ENCODE measurements around the gene DLGAP4.
A peak's percentile ranks its signal among the peaks of the same experiment; 100 is the strongest.

DLGAP4 gene

DNA sequence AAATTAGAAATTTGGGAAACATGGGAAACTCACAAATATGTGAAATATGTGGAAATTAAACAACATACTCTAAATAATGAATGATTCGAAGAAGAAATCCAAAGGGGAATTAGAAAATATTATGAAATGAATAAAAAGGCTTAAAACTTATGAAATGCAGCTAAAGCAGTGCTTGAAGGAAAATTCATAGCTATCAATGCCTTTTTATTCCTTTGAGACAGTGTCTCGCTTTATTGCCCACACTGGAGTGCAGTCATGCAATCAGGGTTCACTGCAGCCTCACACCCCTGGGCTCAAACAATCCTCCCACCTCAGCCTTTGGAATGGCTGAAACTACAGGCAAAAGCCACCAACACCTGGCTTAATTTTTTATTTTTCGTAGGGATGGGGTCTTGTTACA, 259.4 kb downstream of the DLGAP4 start:
- no peak for DNase-seq (ENCODE audit: low read depth in 2 of 2)

GRCh38 chr20:36569847-36570429, 263.8 kb downstream of the DLGAP4 start:
- DNase-seq (ENCODE audit: low read depth in 2 of 2): no peak

GRCh38 chr20:36571564-36572504, 265.7 kb downstream of the DLGAP4 start:
- no peak for DNase-seq (ENCODE audit: low read depth in 2 of 2)

DNA sequence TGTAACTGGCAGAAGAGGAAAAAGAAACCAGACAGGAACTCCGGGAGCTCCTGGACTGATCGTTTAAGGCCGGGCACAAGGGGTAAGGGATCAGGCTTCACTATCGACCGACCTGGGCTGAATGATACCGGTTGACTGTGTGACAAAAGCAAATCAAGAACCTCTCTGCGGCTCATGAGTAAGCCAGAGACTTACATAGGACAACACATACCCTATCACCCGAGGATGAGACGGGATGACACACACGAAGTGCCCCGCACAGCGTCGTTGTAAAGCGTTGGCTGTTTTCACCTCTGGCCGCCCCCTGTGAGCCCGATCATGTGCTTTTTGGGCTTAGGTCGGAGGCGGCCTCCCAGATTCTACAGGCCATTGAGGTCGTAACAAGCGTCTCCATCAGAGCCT, 266.6 kb downstream of the DLGAP4 start:
- peak; percentile 46 to 52 for DNase-seq (ENCODE audit: low read depth in 2 of 2)

DNA sequence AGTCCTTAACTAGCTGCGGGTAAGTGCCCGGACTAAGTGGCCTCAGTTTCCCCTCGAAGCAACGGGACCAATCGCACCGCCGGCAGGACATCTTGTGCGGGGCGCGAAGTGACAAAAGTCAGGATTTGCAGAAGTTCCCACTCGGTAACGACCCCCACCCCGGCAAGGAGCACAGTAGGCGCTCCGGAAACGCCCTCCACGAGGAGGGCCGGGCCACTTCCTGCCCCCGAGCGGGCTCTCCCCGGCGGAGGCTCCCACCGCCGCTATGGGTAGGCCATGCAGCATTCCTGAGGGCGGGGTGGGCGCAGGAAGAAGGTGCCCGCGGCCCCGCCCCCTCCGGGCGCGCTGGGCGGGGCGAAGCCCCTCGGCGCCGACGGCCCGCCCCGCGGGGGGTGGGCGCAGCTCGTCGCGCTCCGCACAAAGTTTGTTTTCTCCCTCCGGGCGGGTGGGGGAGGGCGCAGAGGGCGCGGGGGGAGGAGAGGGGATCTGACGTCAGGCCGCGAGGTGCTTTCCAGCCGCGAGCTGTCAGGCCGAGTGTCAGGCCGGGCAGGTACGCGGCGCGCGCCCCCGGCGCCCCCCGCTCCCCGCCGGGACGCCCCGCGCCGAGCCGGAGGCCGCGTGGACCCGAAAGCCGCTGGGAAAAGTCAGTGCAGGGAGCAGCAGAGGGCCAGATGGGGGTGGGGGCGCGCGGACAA, 267.1 kb downstream of the DLGAP4 start, which contains the start of gene TGIF2:
TSS of gene TGIF2 (plus strand) at position 495 of the 695 bp plus-strand sequence. CDS start 5,178 bp downstream, outside the sequence.
- peak; percentile 79 to 82 for DNase-seq (ENCODE audit: low read depth in 2 of 2)

- peak in 1 of 2 donors; percentile 18 for DNase-seq (ENCODE audit: low read depth in 2 of 2)
Measured at GRCh38 chr20:36573798-36574365, 267.7 kb downstream of the DLGAP4 start.

DNA sequence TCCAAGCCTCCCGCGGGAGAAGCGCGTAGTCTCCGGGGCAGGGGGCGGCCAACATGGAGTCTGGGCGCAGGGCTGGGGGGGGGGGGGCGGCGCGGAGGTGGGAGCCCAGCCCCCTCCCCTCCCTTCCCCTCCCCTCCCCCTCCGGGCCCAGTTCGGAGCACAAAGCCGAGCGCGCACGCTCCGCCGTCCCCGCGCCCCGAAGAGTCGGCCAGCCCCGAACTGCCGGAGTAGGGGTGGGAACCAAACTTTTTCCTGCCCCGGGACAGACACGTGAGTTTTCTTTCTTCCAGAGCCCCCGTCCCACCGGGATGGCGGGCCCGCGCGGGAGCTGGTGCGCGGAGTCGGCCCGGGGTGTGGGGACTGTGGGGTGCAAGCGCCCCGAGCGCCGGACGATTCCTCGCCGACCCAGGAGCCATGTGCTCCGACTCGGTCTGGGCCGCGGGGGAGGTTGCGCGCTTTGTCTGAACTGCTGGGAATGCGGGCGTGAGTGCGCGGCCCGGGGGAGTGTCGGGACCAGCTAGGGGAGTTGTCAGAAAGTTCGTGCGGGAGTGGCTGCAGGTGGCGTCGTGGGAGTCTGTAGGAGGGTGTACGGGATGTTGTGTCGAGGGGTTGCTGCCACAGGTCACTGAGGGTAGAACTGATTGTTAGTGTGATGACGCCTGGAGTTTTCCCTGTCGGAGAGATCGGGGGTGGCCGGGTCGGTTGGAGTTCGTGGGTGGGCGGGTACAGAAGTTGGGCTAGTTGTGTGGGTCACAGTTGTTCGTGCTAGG, 268.4 kb downstream of the DLGAP4 start:
- DNase-seq (ENCODE audit: low read depth in 2 of 2): peak; percentile 25 to 34

- no peak for DNase-seq (ENCODE audit: low read depth in 2 of 2)
Measured at GRCh38 chr20:36576081-36576445, 269.9 kb downstream of the DLGAP4 start.
